Lower leg skin (tissue), 4 donors: Measurements from ENCODE around the gene MTOR. TPM values are rescaled to one million over a fixed set of nuclear protein-coding genes. Genes with fewer than 3 reads are reported as not detected.

Source experiments
- DNase-seq, 2 donors: peaks; one replicate each; pipeline ENCODE4 v3.0.0-alpha.2; 2019; ENCODE audit warnings: low spot score in 2 of 2
- H3K4me3 ChIP-seq: fragments of 200-600 bp; sonication (generic); 2 replicates; pipeline ENCODE4 v1.5.1; 2017; ENCODE audit warnings: mild to moderate bottlenecking, low read depth; ENCODE audit not compliant: poor library complexity, severe bottlenecking
- CTCF ChIP-seq, 3 donors: fragments of 450-650 bp; IDR thresholded peaks; one replicate each; pipeline ENCODE4 v1.5.1; 2016; ENCODE audit warnings: antibody characterized with exemption in 3 of 3, mild to moderate bottlenecking in 3 of 3, moderate library complexity in 2 of 3
- POLR2A ChIP-seq, 2 donors: fragments of 450-650 bp; IDR thresholded peaks; one replicate each; pipeline ENCODE4 v1.6.1; 2016 to 2017; ENCODE audit warnings: antibody characterized with exemption in 2 of 2, mild to moderate bottlenecking in 1 of 2, moderate library complexity in 1 of 2
- WGBS, 2 donors: methylation state at CpG; one replicate each; pipeline ENCODE4 v1.1.5; 2018; 5-methylcytosine and 5-hydroxymethylcytosine counted together
- intact Hi-C: fragments of 100-400 bp; cut with DNase I; formaldehyde crosslinking; loops from one replicate; pipeline ENCODE4 v1.15.0; 2023; ENCODE audit warnings: low total_unique reads
- total RNA-seq, 4 donors: library from RNA; depleted of rRNA; stranded (reverse); fragments of >200 nt; gene quantifications; one replicate each; pipeline ENCODE4 v1.1.0, GENCODE V29; 2016

The MTOR gene
- total RNA-seq, 4 donors from 2014 or later: 28.7 to 31.5 (median 29.7) TPM

GRCh38 chr1:11197359-11197758 is 65.0 kb downstream of the MTOR start:
- H3K4me3 ChIP-seq: no peak overlapping the region
- DNase-seq: no peak
- intact Hi-C loops: no loop called here
- no peak for TF ChIP-seq CTCF (IDR thresholded peaks at IDR 0.05)
- TF ChIP-seq POLR2A (IDR thresholded peaks at IDR 0.05): no peak
- WGBS, 2 donors: 93 to 94% methylated on average over 4 of the region's 4 CpGs

- TF ChIP-seq CTCF (IDR thresholded peaks at IDR 0.05) (no peak), POLR2A (IDR thresholded peaks at IDR 0.05) (no peak)
- intact Hi-C loops: no loop called here
- WGBS, 2 donors: 87 to 97% methylated on average over 2 of the region's 2 CpGs
- no peak for DNase-seq
- no peak overlapping the region for H3K4me3 ChIP-seq
These were observed 65.4 kb downstream of the MTOR start for GRCh38 chr1:11196945-11197344.

- no peak for TF ChIP-seq POLR2A (IDR thresholded peaks at IDR 0.05)
- no peak for TF ChIP-seq CTCF (IDR thresholded peaks at IDR 0.05)
- DNase-seq: no peak
- intact Hi-C loops: no loop called here
- 91 to 93% methylated on average over 14 of the region's 14 CpGs for WGBS, 2 donors
- H3K4me3 ChIP-seq: no peak overlapping the region
These were observed 67.8 kb downstream of the MTOR start for GRCh38 chr1:11194407-11195176.

GRCh38 chr1:11193376-11193775 is 69.0 kb downstream of the MTOR start:
- intact Hi-C loops: no loop called here
- H3K4me3 ChIP-seq: no peak overlapping the region
- no peak for DNase-seq
- WGBS, 2 donors: 93 to 94% methylated on average over 11 of the region's 11 CpGs
- TF ChIP-seq POLR2A (IDR thresholded peaks at IDR 0.05) (no peak), CTCF (IDR thresholded peaks at IDR 0.05) (no peak)

GRCh38 chr1:11188858-11189451 is 73.4 kb downstream of the MTOR start, which contains the start of gene ANGPTL7:
ANGPTL7 (plus strand) TSS chr1:11189355; CDS start chr1:11189580, 225 bp downstream.
- intact Hi-C loops: no loop called here
- no peak within 1 kb of the TSS for H3K4me3 ChIP-seq
- TF ChIP-seq CTCF (IDR thresholded peaks at IDR 0.05) (no peak), POLR2A (IDR thresholded peaks at IDR 0.05) (no peak)
- DNase-seq: no peak
- WGBS, 2 donors: 88 to 90% methylated on average over 8 of the region's 8 CpGs
